Measurements from ENCODE around the gene RPL18.
"Not testable (repeated sequence)": the region's sequence is repeated elsewhere in the genome, so short reads cannot be mapped to it uniquely, and the experiment has no call there.

The RPL18 gene

DNA sequence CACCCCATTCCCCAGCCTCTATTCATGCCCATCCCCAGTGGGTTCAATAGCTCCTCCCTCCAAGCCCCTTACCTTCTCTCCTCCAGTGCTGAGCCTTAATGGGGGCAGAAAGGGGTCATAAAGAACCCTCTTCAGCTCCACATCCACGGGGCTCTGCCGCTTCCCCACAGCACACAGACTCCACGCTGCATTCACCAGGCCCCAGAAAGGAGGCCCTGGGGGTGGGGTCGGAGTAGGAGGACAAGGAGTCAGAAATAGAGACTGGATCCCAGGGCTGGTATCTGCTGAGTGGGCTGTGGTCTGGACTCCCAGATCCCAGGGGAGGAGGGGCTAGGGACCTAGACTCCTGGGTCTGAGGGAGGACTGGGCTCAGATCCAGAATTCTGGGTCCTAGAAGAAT is 25.4 kb upstream of the RPL18 start:
- DNase-seq, result no peak

DNA sequence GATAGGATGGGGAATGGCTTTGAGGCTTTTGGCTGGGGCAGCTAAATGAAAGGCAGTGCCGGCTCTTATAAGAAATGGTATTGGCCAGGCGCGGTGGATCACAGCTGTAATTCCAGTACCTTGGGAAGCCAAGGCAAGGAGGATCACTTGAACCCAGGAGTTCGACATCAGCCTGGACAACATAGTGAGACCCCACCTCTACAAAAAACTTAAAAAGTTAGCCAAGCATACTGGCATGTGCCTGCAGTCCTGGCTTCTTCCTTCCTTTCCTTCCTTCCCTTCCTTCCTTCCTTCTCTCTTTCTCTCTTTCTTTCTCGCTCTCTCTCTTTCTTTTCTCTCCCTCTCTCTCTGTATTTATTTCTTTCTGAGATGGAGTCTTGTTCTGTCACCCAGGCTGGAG is 23.9 kb upstream of the RPL18 start:
- no peak for DNase-seq

DNA sequence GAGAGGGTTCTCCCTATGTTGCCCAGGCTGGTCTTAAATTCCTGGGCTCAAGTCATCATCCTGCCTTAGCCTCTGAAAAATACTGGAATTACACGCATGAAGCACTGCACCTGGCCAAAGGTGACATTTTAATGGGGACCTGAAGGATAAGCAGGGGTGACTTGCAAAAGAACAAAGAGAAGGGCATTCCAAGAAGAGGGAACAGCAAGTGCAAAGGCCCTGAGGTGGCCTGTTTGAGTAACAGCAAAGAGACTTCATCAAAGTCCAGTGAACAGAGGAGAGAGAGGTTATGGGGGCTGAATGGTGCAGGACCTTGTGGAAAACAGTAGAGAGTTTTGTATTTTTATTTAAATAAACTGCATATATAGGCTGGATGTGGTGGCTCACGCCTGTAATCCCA is 22.9 kb upstream of the RPL18 start:
- no peak for DNase-seq

DNA sequence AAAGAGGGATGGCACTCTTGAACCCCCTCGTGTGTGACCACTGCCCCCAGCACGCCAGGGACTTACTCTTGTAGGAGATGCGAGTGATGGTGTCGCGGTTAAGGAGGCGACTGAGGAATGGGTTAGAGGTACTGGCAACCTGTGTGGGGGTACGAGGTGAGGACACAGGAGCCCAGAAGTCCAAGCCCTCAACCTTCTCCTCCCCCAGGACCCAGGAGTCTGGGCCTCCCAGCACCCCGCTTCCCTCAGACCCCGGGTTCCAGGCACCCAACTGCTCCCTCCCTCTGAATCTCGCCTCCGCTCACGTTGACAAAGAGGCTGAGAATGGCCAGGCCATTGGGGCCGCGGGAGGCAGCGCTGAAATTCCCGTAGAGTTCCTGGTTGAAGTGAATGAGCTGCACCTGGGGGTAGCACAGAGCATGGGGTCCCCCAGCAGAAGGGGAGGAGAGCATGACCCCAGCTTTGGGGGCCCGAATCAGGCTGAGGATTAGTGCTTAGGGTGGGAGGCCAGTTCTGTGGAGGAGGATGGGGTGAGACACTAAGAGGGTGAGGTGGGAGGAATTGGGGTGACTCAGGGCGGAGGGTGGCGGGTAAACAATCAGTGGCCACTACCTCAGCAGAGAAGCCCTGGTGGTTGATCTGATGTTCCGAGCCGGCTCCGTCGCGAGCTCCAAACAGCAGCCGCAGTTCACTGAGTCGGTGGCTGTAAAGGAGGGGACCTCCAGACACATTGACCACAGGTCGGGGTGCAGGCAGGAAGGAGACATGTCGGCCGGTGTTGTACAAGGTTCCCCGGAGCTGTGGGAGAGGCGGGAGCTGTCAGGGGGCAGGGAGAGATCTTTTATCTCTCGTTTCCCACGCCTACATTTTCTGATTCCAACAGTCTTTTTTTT is 20.8 kb upstream of the RPL18 start:
- no peak for DNase-seq

DNA sequence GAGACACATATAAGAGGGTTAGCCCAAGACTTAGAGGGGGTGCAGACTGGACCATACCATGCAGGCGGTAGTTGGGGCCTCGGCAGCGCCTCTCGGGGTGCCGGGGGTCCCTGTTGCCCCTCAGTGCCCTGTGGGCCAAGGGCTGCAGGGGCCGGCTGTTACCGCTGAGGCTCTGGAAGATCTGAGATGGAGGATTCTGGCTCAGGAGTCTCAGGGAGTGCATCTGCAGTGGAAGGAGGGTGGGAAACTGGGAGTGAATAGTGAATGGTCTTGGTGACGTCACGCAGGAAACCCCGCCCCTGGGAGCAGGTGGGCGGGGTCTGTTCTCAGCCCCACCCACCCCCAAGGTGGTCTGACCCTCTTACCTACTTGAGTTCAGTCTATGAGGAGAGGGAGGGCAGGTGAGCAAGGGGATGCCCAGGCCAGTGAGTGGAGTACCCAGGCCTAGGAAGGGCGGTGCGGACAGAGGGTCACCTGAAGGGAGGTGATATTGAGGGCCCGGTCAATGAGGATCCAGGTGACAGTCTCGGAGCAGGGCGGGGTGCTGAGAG is 19.9 kb upstream of the RPL18 start:
- DNase-seq, result no peak

GRCh38 chr19:48637948-48638830 is 19.2 kb upstream of the RPL18 start:
- peak; percentile 51 to 86 for DNase-seq

GRCh38 chr19:48637449-48637947 is 18.5 kb upstream of the RPL18 start:
- DNase-seq, result peak; percentile 88 to 95

GRCh38 chr19:48636859-48637448 is 18.0 kb upstream of the RPL18 start, which contains the start of gene DBP:
DBP (minus strand) TSS chr19:48637379; CDS start chr19:48636994, 385 bp downstream.
- DNase-seq, result no peak

GRCh38 chr19:48635966-48636858 is 17.2 kb upstream of the RPL18 start:
- no peak for DNase-seq

- peak in 1 of 2 experiments; percentile 42 for DNase-seq
Measured at GRCh38 chr19:48635263-48635965, 16.4 kb upstream of the RPL18 start.

- DNase-seq, result peak; percentile 82 to 92
Measured at GRCh38 chr19:48634424-48635262, 15.7 kb upstream of the RPL18 start.

- no peak for DNase-seq
Measured at GRCh38 chr19:48634036-48634342, 15.0 kb upstream of the RPL18 start.

DNA sequence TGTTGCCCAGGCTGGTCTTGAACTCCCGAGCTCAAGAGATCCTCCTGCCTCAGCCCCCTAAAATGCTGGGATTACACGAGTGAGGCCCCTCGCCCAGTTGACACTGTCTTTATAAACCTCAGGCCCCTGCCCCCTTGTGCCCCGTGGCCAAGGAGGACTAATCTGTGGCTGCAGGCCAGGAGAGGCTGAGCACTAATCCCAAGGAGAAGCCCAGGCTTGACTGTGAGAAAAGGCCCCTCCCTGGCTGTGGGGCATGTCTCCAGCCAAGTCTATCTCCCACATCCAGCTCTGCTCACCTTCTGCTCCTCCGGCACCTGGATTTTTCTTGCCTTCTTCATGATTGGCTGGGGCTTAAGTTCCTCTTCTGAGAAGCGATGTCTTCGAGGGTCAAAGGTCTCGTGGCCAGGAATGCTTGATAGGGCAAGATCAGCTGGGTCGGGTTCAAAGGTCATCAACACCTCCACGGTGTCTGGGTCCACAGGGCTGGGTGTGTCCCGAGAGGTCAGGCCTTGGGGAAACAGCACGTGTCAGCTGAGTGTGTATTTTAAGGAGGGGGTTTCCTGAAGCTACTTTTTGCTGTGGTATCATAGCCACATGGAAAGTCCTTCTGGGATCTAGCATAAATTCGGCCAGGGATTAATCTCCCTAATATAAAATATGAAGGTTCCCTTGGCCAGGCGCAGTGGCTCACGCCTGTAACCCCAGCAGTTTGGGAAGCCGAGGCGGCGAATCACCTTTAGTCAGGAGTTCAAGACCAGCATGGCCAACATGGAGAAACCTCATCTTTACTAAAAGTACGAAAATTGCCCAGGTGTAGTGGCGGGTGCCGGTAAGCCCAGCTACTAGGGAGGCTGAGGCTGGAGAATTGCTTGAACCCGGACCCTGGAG is 14.4 kb upstream of the RPL18 start:
- DNase-seq, result no peak

- no peak for DNase-seq
Measured at GRCh38 chr19:48632692-48633147, 13.7 kb upstream of the RPL18 start.

- not testable (repeated sequence) for DNase-seq
Measured at GRCh38 chr19:48632286-48632685, 13.3 kb upstream of the RPL18 start.

- no peak for DNase-seq
Measured at GRCh38 chr19:48631225-48631624, 12.2 kb upstream of the RPL18 start.

DNA sequence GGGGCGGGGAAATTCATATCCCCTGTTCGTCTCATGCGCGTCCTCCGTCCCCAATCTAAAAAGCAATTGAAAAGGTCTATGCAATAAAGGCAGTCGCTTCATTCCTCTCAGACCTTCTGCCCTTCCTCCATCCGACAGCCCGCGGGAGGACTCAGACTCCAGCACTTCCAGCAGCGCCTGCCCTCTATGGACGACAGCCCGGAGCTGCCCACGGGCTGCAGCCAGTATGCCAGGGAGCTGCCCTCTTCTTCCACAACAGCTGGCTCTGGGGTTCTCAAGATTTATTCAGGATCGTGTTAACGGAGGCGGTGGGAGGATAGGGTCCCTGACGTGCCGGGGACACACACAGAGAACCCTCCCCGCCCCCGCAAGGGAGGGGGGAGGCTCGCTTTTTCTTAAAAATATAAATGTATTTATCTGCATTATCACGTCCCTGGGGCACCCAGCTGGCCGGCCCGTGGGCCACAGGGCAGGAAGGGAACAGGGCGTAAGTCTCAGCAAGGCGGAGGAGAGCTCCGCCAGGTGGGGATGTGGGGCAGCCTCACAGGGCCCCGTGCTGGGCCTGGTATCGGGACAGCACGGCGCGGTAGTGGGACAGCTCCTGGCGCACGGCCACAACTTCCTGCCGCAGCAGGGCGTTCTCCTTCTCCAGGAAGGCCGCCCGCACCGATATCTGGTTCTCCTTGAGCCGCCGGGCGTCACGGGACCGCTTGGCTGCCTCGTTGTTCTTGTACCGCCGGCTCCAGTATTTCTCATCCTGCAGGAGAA is 11.5 kb upstream of the RPL18 start:
- DNase-seq, result no peak

DNA sequence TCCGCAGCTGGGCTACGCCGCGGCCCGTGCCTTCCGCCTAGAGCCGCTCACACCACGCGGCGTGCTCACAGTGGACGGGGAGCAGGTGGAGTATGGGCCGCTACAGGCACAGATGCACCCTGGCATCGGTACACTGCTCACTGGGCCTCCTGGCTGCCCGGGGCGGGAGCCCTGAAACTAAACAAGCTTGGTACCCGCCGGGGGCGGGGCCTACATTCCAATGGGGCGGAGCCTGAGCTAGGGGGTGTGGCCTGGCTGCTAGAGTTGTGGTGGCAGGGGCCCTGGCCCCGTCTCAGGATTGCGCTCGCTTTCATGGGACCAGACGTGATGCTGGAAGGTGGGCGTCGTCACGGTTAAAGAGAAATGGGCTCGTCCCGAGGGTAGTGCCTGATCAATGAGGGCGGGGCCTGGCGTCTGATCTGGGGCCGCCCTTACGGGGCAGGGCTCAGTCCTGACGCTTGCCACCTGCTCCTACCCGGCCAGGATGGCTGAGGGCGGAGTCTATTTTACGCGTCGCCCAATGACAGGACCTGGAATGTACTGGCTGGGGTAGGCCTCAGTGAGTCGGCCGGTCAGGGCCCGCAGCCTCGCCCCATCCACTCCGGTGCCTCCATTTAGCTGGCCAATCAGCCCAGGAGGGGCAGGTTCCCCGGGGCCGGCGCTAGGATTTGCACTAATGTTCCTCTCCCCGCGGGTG is 10.8 kb upstream of the RPL18 start:
- DNase-seq, result no peak

Data from SW 1271 (cell line).